HCT116 (cell line): ENCODE results near the gene HOXB3. TPM values are rescaled to one million over a fixed set of nuclear protein-coding genes. Genes with fewer than 3 reads are reported as not detected.
A peak's percentile ranks its signal among the peaks of the same experiment; 100 is the strongest.

Experiments used
- ATAC-seq: fragments of 200-7000 bp; cut with Tn5 transposase; 2 replicates; pipeline ENCODE4 v1.9.1; 2020; ENCODE audit warnings: mild to moderate bottlenecking, moderate library complexity
- BruUV-seq: library from RNA; stranded (reverse); fragments of 400-500 nt; replicated peaks from 2 replicates; lab custom pipeline; 2021; lab: Mats Ljungman, UMichigan
- CTCF ChIA-PET: fragments of 300-600 bp; sonication (Branson Sonifier 250); formaldehyde crosslinking; loops from one replicate; lab custom pipeline; 2021; ENCODE audit warnings: antibody characterized with exemption; lab: Charles Lee
- POLR2A ChIA-PET: fragments of 300-600, 350-600 bp; sonication (Branson Sonifier 250); formaldehyde crosslinking; loops from one replicate; lab custom pipeline; 2021; ENCODE audit warnings: antibody characterized with exemption; lab: Charles Lee
- RAD21 ChIA-PET, 2 experiments: fragments of 300-600 bp; sonication (Branson Sonifier 250); formaldehyde crosslinking; loops; one replicate each; lab custom pipeline; 2023; ENCODE audit warnings: low total read pairs in 2 of 2; ENCODE audit not compliant: uncharacterized antibody in 2 of 2, unreplicated experiment in 2 of 2, low non-redundant PET in 1 of 2; lab: Charles Lee
- DNase-seq: peaks from one replicate; pipeline ENCODE4 v3.0.0-alpha.2; 2010; ENCODE audit warnings: low read depth, low spot score
- H2AFZ ChIP-seq: fragments of 200-600 bp; shearing (Covaris generic), sonication (generic); 2 replicates; pipeline ENCODE4 v1.6.1; 2017; ENCODE audit warnings: low read depth, mixed run types, mixed read lengths, antibody characterized with exemption, low read length; ENCODE audit not compliant: poor library complexity, severe bottlenecking
- H3K27ac ChIP-seq: 2 replicates; pipeline ENCODE4 v1.5.1; 2012; ENCODE audit warnings: low read depth, low read length
- H3K27me3 ChIP-seq: fragments of 200-600 bp; sonication (generic); 2 replicates; pipeline ENCODE4 v1.6.1; 2016; ENCODE audit warnings: mixed run types, low read length, mixed read lengths; ENCODE audit not compliant: insufficient read depth
- H3K36me3 ChIP-seq, 2 experiments: fragments of 200-500 bp in 1 of 2; fragments of 200-600 bp in 1 of 2; sonication (Bioruptor generic) in 1 of 2; sonication (generic) in 1 of 2; 2 replicates each; pipeline versions ENCODE4 v1.5.1 to v1.6.1; 2014 to 2016; ENCODE audit warnings: low read length in 2 of 2, inconsistent platforms in 1 of 2, mixed read lengths in 1 of 2, mixed run types in 1 of 2; ENCODE audit not compliant: insufficient read depth in 2 of 2, control insufficient read depth in 1 of 2
- H3K4me1 ChIP-seq, 2 experiments: fragments of 200-600 bp in 1 of 2; sonication (generic) in 1 of 2; 2 replicates each; pipeline versions ENCODE4 v1.5.1 to v1.6.1; 2012 to 2017; ENCODE audit warnings: low read length in 2 of 2, inconsistent platforms in 1 of 2, mild to moderate bottlenecking in 1 of 2, mixed read lengths in 1 of 2, mixed run types in 1 of 2, moderate library complexity in 1 of 2; ENCODE audit not compliant: insufficient read depth in 2 of 2, control insufficient read depth in 1 of 2
- H3K4me2 ChIP-seq: fragments of 200-600 bp; sonication (generic); 2 replicates; pipeline ENCODE4 v1.6.1; 2017; ENCODE audit warnings: mixed run types, low read length, mixed read lengths
- H3K4me3 ChIP-seq, 2 experiments: fragments of 200-600 bp in 1 of 2; sonication (generic) in 1 of 2; replicated peaks in 1 of 2; 2 replicates each; pipeline ENCODE4 v1.5.1; 2011 to 2016; ENCODE audit warnings: low read length in 2 of 2, control low read depth in 1 of 2, low read depth in 1 of 2, mild to moderate bottlenecking in 1 of 2, mixed read lengths in 1 of 2, mixed run types in 1 of 2
- H3K79me2 ChIP-seq: fragments of 200-600 bp; sonication (generic); 2 replicates; pipeline ENCODE4 v1.6.1; 2017; ENCODE audit warnings: mild to moderate bottlenecking, mixed run types, low read length, moderate library complexity, mixed read lengths; ENCODE audit not compliant: insufficient read depth
- H3K9ac ChIP-seq: fragments of 200-600 bp; sonication (generic); 2 replicates; pipeline ENCODE4 v1.6.1; 2016; ENCODE audit warnings: low read length, mixed read lengths
- H3K9me2 ChIP-seq: fragments of 200-600 bp; sonication (generic), shearing (Covaris generic); 2 replicates; pipeline ENCODE4 v1.6.1; 2017; ENCODE audit warnings: mixed run types, mild to moderate bottlenecking, moderate library complexity; ENCODE audit not compliant: insufficient read depth
- H3K9me3 ChIP-seq, 2 experiments: fragments of 200-500 bp in 1 of 2; fragments of 200-600 bp in 1 of 2; sonication (Bioruptor generic) in 1 of 2; sonication (generic) in 1 of 2; 2 replicates each; pipeline ENCODE4 v1.6.1; 2014 to 2017; ENCODE audit warnings: low read length in 2 of 2, mixed read lengths in 2 of 2, inconsistent platforms in 1 of 2, low read depth in 1 of 2, mild to moderate bottlenecking in 1 of 2, mixed run types in 1 of 2, moderate library complexity in 1 of 2; ENCODE audit not compliant: control insufficient read depth in 1 of 2, insufficient read depth in 1 of 2
- H4K20me1 ChIP-seq: fragments of 200-600 bp; sonication (generic), shearing (Covaris generic); 2 replicates; pipeline ENCODE4 v1.6.1; 2017; ENCODE audit warnings: mixed run types, mild to moderate bottlenecking, moderate library complexity; ENCODE audit not compliant: insufficient read depth
- CBX3 ChIP-seq: IDR thresholded peaks from 2 replicates; pipeline ENCODE4 v1.6.1; 2012; ENCODE audit warnings: low read depth
- POLR2AphosphoS5 ChIP-seq: IDR thresholded peaks from 2 replicates; pipeline ENCODE4 v1.6.1; 2011; ENCODE audit warnings: mild to moderate bottlenecking, low read depth, low read length, moderate library complexity
- ZBTB33 ChIP-seq: IDR thresholded peaks from 2 replicates; pipeline ENCODE4 v1.6.1; 2011; ENCODE audit warnings: mild to moderate bottlenecking, low read length, moderate library complexity; ENCODE audit not compliant: insufficient replicate concordance; ENCODE audit errors: extremely low read depth
- intact Hi-C: fragments of 100-400 bp; cut with micrococcal nuclease; formaldehyde crosslinking; loops from 2 replicates; pipeline ENCODE4 v1.10.0; 2022
- total RNA-seq: library from RNA; stranded (reverse); gene quantifications from one replicate; pipeline ENCODE4 v1.2.1, GENCODE V29; 2021; ENCODE audit not compliant: unreplicated experiment

HOXB3 gene
- total RNA-seq, 1 experiment from 2014 or later = 19.8 TPM

- TF ChIP-seq ZBTB33 = no peak
Measured at GRCh38 chr17:48583708-48584222, 6.3 kb downstream of the HOXB3 start (continued).

GRCh38 chr17:48582750-48583069, 7.3 kb downstream of the HOXB3 start:
- BruUV-seq = no TSS peak
- intact Hi-C loops = no loop called here
- Histone ChIP-seq H3K79me2 (peaks cover 90% of the 10 kb centered on the region), H3K9ac (peak overlapping the region; percentile 63), H3K4me2 (peak overlapping the region; percentile 98), H3K4me1 (peaks cover 27 to 62% of the 10 kb centered on the region in 2 experiments), H2AFZ (no peak overlapping the region), H3K27me3 (no peaks in the 10 kb centered on the region), H3K4me3 (peak overlapping the region; percentile 57), H4K20me1 (no peaks in the 10 kb centered on the region), H3K9me3 (no peaks in the 10 kb centered on the region), H3K36me3 (no peaks in the 10 kb centered on the region), H3K9me2 (no peaks in the 10 kb centered on the region), H3K27ac (peak overlapping the region; percentile 91)
- ATAC-seq (no peak), DNase-seq (no peak)
- ChIA-PET POLR2A (interaction anchor here (1.0 to 1.1 kb wide), 4 partner anchors 18 to 346 kb away, joined by 3 to 4 read pairs (median 3); partner anchors contain the start of gene HOXB8), RAD21 (interaction anchor here in 1 of 2 experiments (1.1 kb wide), 1 partner anchor 323 kb away, joined by 3 read pairs; no protein-coding TSS in a partner anchor), CTCF (interaction anchor here (0.6 to 1.6 kb wide), 2 partner anchors 275 to 320 kb away, joined by 3 to 4 read pairs; no protein-coding TSS in a partner anchor)
- TF ChIP-seq CBX3 (no peak), POLR2AphosphoS5 (0 out of 2 replicates have a peak, but pooled peaks have one; percentile 4)
